ENCODE data around the gene AXIN1.
"Not testable (repeated sequence)": the region's sequence is repeated elsewhere in the genome, so short reads cannot be mapped to it uniquely, and the experiment has no call there.

AXIN1 gene

DNA sequence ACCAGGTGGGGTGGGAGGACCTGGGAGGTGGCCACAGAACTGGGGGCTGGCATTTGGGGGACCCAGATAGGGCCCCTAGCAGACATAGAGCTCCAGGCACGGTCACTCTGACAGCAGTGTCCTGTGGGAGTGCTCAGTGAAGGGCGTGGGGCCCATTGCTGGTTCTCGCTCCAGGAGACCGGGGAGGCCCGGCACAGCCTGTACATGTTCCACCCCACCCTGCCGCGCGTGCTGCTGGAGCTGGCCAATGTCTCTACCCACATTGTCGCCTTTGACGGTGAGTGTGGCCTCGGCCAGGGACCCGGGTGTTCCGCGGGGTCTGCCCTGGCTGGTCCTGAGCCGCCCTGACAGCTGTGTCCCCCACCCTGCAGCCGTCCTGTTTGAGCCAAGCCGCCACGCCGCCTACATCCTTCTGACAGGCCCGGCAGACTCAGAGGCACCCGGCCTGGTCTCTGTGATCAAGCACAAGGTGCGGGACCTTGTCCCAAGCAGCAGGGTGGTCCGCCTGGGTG, 88.0 kb downstream of the AXIN1 start:
- DNase-seq (ENCODE audit: low read depth): no peak

GRCh38 chr16:263944-264343, 88.6 kb downstream of the AXIN1 start:
- DNase-seq (ENCODE audit: low read depth): no peak

GRCh38 chr16:263182-263774, 89.2 kb downstream of the AXIN1 start:
- DNase-seq (ENCODE audit: low read depth): no peak

DNA sequence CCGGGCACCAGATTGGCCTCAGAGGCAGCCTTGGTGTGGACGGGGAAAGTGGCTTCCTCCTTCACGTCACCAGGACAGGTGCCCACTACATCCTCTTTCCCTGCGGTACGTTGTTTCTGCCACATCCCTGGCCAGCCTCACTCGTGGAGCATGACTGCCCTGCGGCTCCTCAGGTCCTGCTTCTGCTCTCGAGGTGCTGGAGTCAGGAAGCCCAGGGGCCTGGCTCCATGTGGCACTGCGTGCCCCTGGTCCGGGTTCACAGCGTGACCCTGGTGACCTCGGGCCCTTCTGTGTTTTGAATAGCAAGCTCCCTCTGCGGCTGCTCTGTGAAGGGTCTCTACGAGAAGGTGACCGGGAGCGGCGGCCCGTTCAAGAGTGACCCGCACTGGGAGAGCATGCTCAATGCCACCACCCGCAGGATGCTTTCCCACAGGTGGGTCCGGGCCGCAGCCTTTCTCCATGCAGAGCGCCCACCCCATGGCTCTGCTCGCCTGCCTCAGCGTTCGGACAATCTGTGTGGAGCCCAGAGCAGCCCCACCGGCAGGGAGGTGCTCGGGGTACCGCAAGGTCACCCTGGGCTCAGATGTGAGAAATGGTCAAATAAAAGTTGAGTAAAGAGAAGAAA, 90.3 kb downstream of the AXIN1 start:
- no peak for DNase-seq (ENCODE audit: low read depth)

DNA sequence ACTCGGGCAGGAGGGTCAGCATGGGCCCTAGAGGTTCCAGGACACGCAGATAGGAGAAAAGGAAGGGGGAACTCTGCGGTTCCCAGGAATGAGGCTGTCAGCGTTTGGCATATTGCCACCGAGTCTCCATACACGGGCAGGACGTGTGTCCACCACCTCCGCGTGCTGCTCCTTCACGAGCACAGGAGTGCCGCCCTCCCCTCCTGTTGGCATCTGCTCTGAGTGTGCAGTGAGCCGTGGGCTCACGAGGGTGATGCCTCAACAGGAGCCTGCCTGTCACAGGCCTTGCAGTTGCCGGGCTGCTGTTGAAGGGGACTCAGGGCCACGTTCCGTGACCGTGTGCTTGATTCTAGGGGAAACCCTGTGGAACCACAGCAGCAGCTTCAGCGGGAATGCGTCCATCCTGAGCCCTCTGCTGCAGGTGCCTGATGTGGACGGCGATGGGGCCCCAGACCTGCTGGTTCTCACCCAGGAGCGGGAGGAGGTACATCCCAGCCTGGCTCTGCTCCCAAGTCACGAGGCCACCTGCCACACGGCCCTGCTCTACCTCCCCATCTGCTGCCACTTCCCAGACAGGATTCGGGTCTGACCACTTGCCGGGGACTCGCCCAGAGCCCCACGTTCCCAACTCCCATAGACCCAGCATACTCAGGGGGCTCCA, 91.4 kb downstream of the AXIN1 start:
- DNase-seq (ENCODE audit: low read depth): no peak

DNA sequence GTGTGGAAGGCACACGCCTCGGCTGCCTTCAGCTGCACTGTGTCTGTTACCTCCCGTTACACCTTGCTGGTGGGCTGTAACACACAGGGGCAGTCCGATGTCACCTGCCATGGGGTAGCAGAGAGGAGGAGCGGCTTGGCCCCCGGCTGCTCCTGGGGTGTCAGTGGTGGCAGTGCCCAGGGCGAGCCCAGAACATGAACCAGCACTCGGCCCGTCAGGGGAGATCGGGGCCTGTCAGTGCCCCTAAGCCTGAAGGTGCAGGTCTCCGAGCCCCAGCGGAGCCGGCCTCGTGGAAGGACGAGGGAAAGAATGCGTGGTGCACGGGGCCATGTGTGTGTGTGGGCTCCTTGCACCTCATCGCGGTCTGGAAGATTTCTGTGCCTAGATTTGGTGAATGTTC, 92.2 kb downstream of the AXIN1 start:
- no peak for DNase-seq (ENCODE audit: low read depth)

- no peak for DNase-seq (ENCODE audit: low read depth)
These were observed 92.7 kb downstream of the AXIN1 start for GRCh38 chr16:259814-260253.

GRCh38 chr16:259226-259625, 93.3 kb downstream of the AXIN1 start:
- no peak for DNase-seq (ENCODE audit: low read depth)

DNA sequence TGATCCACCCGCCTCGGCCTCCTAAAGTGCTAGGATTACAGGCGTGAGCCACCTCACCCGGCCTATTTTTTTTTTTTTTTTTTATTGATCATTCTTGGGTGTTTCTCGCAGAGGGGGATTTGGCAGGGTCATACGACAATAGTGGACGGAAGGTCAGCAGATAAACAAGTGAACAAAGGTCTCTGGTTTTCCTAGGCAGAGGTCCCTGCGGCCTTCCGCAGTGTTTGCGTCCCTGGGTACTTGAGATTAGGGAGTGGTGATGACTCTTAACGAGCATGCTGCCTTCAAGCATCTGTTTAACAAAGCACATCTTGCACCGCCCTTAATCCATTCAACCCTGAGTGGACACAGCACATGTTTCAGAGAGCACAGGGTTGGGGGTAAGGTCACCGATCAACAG, 94.4 kb downstream of the AXIN1 start:
- not testable (repeated sequence) for DNase-seq (ENCODE audit: low read depth)

DNA sequence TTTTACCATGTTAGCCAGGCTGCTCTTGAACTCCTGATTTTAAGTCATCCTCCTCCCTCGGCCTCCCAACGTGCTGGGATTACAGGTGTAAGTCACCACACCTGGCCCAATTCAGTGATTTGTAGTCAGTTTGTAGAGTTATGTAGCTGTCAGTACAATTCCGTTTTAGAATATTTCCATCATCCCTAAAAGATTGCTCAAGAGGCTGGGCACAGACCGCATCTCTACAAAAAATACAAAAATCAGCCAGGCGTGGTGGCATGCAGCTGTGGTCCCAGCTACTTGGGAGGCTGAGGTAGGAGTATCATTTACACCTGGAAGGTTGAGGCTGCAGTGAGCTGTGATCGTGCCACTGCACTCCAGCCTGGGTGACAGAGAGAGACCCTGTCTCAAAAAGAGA, 97.3 kb downstream of the AXIN1 start:
- DNase-seq (ENCODE audit: low read depth): no peak

DNA sequence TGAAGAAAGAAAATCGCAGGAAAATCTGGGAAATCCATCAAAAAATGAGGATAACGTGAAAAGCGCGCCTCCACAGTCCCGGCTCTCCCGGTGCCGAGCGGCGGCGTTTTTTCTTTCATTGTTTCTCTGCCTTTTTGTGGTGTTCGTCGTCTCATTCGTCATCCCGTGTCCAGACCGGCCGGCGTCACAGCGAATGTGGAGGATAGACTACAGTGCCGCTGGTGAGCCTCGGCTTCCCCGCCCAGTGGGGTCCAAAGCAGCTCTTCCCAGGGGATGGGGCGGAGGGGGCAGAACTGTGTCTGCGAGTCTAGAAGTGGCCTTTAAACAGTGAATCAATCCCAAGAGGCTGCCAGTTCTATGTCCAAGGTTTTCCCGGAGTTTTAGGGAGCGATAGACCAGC, 98.1 kb downstream of the AXIN1 start:
- no peak for DNase-seq (ENCODE audit: low read depth)

DNA sequence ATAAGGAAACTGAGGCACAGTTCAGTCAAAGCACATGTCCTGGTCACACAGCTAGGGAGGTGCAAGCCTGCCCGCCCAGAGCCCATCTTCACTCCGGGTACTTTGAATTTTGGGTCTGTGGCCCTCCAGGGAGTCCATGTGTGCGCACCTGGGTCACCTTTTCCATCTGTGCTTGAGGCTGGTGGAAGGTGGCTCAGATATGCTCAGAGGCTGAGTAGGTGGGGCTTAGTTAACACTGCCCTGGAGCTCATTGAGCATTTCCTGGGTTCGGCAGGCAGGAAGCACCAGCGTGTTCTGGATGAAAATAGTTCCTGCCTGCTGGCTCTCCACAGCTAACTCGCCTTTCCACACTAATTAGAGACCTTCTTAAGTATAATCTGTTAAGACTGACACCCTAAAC, 98.7 kb downstream of the AXIN1 start:
- no peak for DNase-seq (ENCODE audit: low read depth)

DNA sequence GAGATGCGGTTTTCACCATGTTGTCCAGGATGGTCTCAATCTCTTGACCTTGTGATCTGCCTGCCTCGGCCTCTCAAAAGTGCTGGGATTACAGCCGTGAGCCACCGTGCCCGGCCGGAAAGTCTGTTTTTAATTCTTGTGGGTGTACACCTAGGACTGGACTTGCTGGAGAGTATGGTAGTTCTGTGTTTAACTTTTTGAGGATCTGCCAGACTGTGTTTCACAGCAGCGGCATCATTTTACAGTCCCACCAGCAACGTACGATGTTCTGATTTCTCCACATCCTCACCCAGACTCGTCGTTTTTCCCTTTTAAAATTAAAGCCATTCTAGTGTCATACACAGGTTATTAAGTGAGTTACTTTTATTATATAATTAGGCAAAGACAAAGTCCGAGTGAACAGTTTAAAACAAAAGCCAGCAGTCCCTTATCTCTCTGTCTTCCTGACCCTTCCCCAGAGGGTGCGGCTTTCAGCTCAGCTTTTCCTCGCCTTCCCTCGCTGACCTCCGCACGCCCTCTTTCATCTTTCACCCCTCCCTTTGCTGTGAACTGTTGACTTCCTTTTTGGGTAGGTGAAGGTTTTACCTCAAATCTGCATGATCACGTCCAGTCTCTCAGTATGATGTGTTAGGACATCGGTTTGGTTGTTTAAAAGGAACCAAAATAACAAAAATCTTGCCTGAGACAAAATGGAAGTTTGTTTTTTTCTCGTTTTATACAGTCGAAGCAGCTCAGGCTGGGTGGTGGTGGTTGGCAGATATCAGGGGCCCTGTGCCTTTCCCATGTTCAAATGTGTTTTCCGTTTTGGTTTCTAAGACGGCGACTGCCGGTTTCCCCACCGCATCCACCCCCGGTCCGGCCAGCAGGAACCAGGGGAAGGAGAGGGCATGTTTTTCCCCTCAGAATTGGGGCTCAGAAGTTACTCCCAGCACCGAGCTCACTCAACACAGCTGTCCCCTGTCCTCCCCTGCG, 99.9 kb downstream of the AXIN1 start:
- DNase-seq (ENCODE audit: low read depth): peak; percentile 22

- DNase-seq (ENCODE audit: low read depth): no peak
These were observed 103.1 kb downstream of the AXIN1 start for GRCh38 chr16:249431-249830.

DNA sequence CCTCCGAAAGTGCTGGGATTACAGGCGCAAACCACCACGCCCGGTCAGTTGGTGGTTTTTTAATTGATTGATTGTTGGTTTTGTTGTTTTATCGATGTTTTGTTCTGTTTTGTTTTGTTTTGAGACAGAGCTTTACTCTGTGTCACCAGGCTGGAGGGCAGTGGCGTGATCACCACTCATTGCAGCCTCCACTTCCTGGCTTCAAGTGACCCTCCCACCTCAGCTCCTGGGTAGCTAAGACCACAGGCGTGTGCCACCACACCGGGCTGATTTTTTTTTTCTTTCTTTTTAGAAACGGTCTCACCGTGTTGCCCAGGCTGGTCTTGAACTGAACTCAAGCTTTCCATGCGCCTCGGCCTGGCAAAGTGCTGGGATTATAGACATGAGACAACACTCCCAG, 105.5 kb downstream of the AXIN1 start:
- DNase-seq (ENCODE audit: low read depth): no peak

GRCh38 chr16:245105-245504, 107.4 kb downstream of the AXIN1 start:
- DNase-seq (ENCODE audit: low read depth): no peak

GRCh38 chr16:243348-243747, 109.2 kb downstream of the AXIN1 start:
- DNase-seq (ENCODE audit: low read depth): no peak

DNA sequence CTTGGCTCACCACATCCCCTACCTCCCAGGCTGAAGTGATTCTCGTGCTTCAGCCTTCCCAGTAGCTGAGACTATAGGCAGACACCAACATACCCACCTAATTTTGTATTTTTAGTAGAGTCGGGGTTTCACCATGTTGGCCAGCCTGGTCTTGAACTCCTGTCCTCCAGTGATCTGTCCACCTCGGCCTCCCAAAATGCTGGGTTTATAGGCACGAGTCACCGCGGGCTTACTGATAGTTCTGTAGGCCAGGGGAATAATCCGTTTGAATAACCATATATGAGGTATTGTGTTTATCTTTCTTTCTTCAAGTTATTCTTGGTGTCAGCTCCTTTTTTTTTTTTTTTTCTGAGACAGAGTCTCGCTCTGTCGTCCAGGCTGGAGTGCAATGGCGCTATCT, 110.2 kb downstream of the AXIN1 start:
- no peak for DNase-seq (ENCODE audit: low read depth)

DNA sequence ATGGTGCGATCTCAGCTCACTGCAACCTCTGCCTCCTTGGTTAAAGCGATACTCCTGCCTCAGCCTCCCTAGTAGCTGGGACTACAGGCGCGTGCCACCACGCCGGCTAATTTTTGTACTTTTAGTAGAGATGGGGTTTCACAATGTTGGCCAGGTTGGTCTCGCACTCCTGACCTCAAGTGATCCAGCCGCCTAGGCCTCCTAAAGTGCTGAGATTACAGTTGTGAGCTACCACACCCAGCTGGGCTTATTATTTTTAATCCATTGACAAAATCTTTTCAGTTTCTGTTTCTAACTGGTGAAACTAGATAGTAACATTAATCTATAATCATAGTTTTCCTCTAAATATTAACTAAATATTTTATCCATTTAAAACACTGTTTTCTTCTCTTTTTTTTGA, 112.0 kb downstream of the AXIN1 start:
- no peak for DNase-seq (ENCODE audit: low read depth)

GRCh38 chr16:239948-240277, 112.6 kb downstream of the AXIN1 start:
- no peak for DNase-seq (ENCODE audit: low read depth)

All from CMK (cell line).